SJSA1 (cell line): ENCODE data around the gene MAD1L1. TPM values are rescaled to one million over a fixed set of nuclear protein-coding genes. Genes with fewer than 3 reads are reported as not detected.

ENCODE experiments used
- DNase-seq, 2 experiments: peaks; one replicate each; pipeline ENCODE4 v3.0.0-alpha.2; 2015 to 2020; ENCODE audit warnings: low spot score in 2 of 2, low read depth in 1 of 2
- H3K27ac ChIP-seq: fragments of 250-450 bp; sonication (Bioruptor Pico); 2 replicates; pipeline ENCODE4 v1.5.1; 2020; ENCODE audit warnings: mild to moderate bottlenecking, moderate library complexity
- H3K27me3 ChIP-seq: fragments of 250-450 bp; sonication (Bioruptor Pico); replicated peaks from 2 replicates; pipeline ENCODE4 v1.5.1; 2020; ENCODE audit warnings: mild to moderate bottlenecking, moderate library complexity
- H3K36me3 ChIP-seq: fragments of 250-450 bp; sonication (Bioruptor Pico); 2 replicates; pipeline ENCODE4 v1.5.1; 2020; ENCODE audit warnings: mild to moderate bottlenecking
- H3K4me1 ChIP-seq: fragments of 250-450 bp; sonication (Bioruptor Pico); replicated peaks from 2 replicates; pipeline ENCODE4 v1.6.1; 2021; ENCODE audit warnings: mild to moderate bottlenecking
- H3K4me3 ChIP-seq: fragments of 250-450 bp; sonication (Bioruptor Pico); 2 replicates; pipeline ENCODE4 v1.5.1; 2020; ENCODE audit warnings: mild to moderate bottlenecking
- H3K9me3 ChIP-seq: fragments of 250-450 bp; sonication (Bioruptor Pico); replicated peaks from 2 replicates; pipeline ENCODE4 v1.5.1; 2020; ENCODE audit warnings: mild to moderate bottlenecking
- total RNA-seq: library from RNA; depleted of rRNA; stranded (reverse); fragments of >200 nt; shearing (Covaris generic); gene quantifications from 2 replicates; pipeline ENCODE4 v1.2.3, GENCODE V29; 2014

MAD1L1 gene
- total RNA-seq, 1 experiment from 2014 or later: 44.0 TPM

GRCh38 chr7:1919539-1920265 lies 313.0 kb downstream of the MAD1L1 start:
- Histone ChIP-seq H3K4me1 (no peaks in the 10 kb centered on the region), H3K36me3 (no peaks in the 10 kb centered on the region), H3K9me3 (no peaks in the 10 kb centered on the region), H3K27ac (no peak overlapping the region), H3K27me3 (no peaks in the 10 kb centered on the region), H3K4me3 (no peak overlapping the region)
- DNase-seq: no peak

DNA sequence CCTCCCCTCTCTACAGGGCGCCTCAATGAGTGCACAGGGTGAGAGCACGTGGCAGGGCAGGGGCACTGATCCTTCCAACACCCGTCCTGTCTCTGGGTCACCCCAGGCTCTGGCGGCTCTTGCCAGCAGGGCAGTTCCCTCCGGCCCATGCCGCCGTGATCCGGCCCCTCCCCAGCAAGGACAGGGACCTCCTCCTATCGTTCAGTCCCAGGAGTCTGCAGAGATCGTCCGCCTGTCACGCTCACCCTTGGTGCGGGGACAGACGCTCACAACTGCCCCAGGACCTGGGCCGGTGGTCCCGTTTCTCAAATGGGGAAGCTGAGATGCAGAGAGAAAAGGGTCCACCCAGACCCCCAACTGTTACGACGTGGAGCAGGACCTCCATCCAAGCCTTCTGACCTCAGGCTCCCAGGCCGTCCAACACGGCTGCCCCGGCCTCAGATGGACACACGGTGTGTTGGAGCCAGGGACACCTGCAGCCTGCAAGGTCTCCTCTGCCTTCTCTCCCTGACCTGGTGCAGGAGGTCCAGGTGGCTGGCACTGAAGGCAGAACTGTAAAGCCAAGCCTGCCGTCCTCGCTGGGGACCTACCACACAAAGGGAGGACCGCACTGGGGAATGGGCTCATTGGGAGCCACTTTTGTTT lies 313.7 kb downstream of the MAD1L1 start:
- Histone ChIP-seq H3K27ac (no peak overlapping the region), H3K27me3 (no peaks in the 10 kb centered on the region), H3K4me3 (no peak overlapping the region), H3K9me3 (no peaks in the 10 kb centered on the region), H3K36me3 (no peaks in the 10 kb centered on the region), H3K4me1 (no peaks in the 10 kb centered on the region)
- DNase-seq: no peak

DNA sequence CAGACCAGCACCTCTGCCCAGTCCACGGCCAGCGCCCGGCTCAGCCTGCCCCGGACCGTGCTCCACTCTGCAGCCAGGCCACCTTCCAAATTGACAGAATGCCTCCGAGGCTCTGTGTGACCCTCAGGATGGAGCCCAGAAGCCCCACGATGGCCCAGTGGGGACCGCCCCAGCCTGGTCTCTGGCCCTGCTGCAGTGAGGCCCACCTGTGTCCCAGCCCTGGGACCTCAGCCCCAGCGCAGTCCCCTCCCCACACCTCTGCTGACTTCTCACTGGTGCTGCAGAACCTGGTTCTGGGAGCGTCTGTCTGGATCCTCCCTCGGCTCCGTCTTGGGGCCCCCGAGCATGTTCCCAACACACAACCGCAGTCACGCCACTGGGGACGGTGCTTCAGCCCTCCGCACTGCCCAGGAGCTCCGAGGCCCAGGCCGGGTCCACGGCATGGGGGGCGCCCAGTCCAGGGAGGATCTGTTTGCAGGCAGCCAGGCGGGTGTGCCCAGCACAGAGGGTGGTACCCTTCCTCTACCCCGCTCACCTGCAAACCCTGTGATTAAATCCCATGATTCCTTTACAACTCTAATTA lies 314.6 kb downstream of the MAD1L1 start:
- no peaks in the 10 kb centered on the region for H3K27me3 ChIP-seq
- DNase-seq: no peak
- no peak overlapping the region for H3K4me3 ChIP-seq
- no peaks in the 10 kb centered on the region for H3K36me3 ChIP-seq
- no peaks in the 10 kb centered on the region; the same call in 1 of the 2 replicates for H3K4me1 ChIP-seq
- no peaks in the 10 kb centered on the region for H3K9me3 ChIP-seq
- no peak overlapping the region for H3K27ac ChIP-seq

- Histone ChIP-seq H3K4me3 (no peak overlapping the region), H3K27ac (no peak overlapping the region), H3K36me3 (no peaks in the 10 kb centered on the region), H3K4me1 (peaks cover 7% of the 10 kb centered on the region), H3K9me3 (no peaks in the 10 kb centered on the region), H3K27me3 (no peaks in the 10 kb centered on the region)
- no peak for DNase-seq
These were observed 315.3 kb downstream of the MAD1L1 start for GRCh38 chr7:1917221-1918062.

DNA sequence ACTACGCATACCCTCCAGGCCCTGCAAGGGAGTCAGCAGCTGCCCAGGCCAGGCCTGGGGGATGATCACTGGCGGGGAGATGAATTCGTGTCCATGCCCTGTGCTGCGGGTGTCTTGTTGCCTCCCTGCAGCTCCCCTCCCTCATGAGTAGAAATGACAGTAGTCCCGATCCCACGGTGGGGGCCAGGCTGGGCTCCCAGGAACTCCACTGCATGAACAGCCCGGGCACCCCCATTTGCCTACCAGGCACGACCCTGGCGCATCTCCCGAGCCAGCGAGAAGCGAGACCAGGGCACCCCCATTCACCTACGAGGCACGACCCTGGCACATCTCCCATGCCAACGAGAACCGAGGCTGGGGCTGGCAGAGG lies 316.2 kb downstream of the MAD1L1 start:
- no peak for DNase-seq
- Histone ChIP-seq H3K27me3 (no peaks in the 10 kb centered on the region), H3K9me3 (no peaks in the 10 kb centered on the region), H3K27ac (no peak overlapping the region), H3K36me3 (no peaks in the 10 kb centered on the region), H3K4me1 (peaks cover 11% of the 10 kb centered on the region), H3K4me3 (no peak overlapping the region)

GRCh38 chr7:1915956-1916600 lies 316.7 kb downstream of the MAD1L1 start:
- no peaks in the 10 kb centered on the region for H3K36me3 ChIP-seq
- no peak for DNase-seq
- H3K27me3 ChIP-seq: no peaks in the 10 kb centered on the region

DNA sequence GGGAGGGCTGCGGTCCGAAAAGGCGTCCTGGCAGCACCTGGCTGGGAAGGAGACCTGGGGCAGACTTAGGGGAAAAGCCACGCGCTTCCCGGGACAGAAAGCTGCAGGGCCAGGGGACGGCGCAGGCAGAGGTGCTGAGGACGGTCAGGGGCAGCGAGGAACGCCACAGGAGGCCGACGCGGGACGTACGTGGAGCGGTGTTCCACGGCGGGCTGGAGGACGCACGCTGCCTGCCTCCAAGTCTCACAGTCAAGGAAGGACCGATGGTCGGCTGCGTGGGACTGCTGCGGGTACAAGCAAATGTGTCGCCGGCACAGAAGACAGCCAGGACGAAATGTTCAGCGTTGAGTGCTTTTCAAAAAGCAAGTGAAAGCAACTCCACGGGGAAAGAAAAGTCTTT lies 317.4 kb downstream of the MAD1L1 start:
- no peak for DNase-seq
- Histone ChIP-seq H3K9me3 (no peaks in the 10 kb centered on the region), H3K36me3 (no peaks in the 10 kb centered on the region), H3K4me3 (no peak overlapping the region), H3K27me3 (no peaks in the 10 kb centered on the region), H3K4me1 (peaks cover 11% of the 10 kb centered on the region), H3K27ac (no peak overlapping the region)

More at GRCh38 chr7:1915956-1916600, 316.7 kb downstream of the MAD1L1 start:
- Histone ChIP-seq H3K4me1 (peaks cover 11% of the 10 kb centered on the region), H3K27ac (no peak overlapping the region), H3K4me3 (no peak overlapping the region), H3K9me3 (no peaks in the 10 kb centered on the region)

- DNase-seq: no peak
- Histone ChIP-seq H3K27ac (no peak overlapping the region), H3K4me1 (peaks cover 11% of the 10 kb centered on the region), H3K27me3 (no peaks in the 10 kb centered on the region), H3K9me3 (no peaks in the 10 kb centered on the region), H3K4me3 (no peak overlapping the region), H3K36me3 (no peaks in the 10 kb centered on the region)
These were observed 318.0 kb downstream of the MAD1L1 start for GRCh38 chr7:1914743-1915142.

- no peak for DNase-seq
- H3K4me1 ChIP-seq: peaks cover 11% of the 10 kb centered on the region
- no peaks in the 10 kb centered on the region for H3K36me3 ChIP-seq
- H3K4me3 ChIP-seq: no peak overlapping the region
- H3K27me3 ChIP-seq: no peaks in the 10 kb centered on the region
- no peaks in the 10 kb centered on the region for H3K9me3 ChIP-seq
- H3K27ac ChIP-seq: no peak overlapping the region
These were observed 318.4 kb downstream of the MAD1L1 start for GRCh38 chr7:1914321-1914720.

- Histone ChIP-seq H3K27me3 (no peaks in the 10 kb centered on the region), H3K9me3 (no peaks in the 10 kb centered on the region), H3K4me3 (no peak overlapping the region), H3K36me3 (no peaks in the 10 kb centered on the region), H3K27ac (no peak overlapping the region), H3K4me1 (peaks cover 11% of the 10 kb centered on the region)
- DNase-seq: no peak
These were observed 319.1 kb downstream of the MAD1L1 start for GRCh38 chr7:1913466-1914282.

- no peak overlapping the region for H3K27ac ChIP-seq
- no peaks in the 10 kb centered on the region for H3K9me3 ChIP-seq
- peak; percentile 66 to 88 for DNase-seq
- no peaks in the 10 kb centered on the region for H3K27me3 ChIP-seq
- H3K4me1 ChIP-seq: peaks cover 11% of the 10 kb centered on the region
- no peaks in the 10 kb centered on the region for H3K36me3 ChIP-seq
- H3K4me3 ChIP-seq: no peak overlapping the region
These were observed 319.9 kb downstream of the MAD1L1 start for GRCh38 chr7:1912593-1913465.

DNA sequence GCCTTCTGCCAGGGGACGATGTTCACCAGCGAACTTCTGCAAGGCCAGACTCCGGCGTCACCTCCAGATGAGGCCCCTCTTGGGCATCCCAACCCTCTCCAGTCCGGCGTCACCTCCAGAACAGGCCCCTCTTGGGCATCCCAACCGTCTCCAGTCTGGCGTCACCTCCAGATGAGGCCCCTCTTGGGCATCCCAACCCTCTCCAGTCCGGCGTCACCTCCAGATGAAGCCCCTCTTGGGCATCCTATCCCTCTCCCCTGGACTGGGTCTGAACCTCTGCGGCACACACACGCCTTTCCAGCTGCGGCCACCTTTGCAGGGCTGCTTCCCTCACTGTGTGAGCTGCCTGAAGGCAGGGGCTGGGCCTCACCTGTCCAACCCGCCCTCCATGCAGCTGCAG lies 321.2 kb downstream of the MAD1L1 start:
- no peaks in the 10 kb centered on the region for H3K36me3 ChIP-seq
- H3K4me3 ChIP-seq: no peak overlapping the region
- no peaks in the 10 kb centered on the region for H3K9me3 ChIP-seq
- peaks cover 11% of the 10 kb centered on the region for H3K4me1 ChIP-seq
- no peak for DNase-seq
- no peaks in the 10 kb centered on the region for H3K27me3 ChIP-seq
- no peak overlapping the region for H3K27ac ChIP-seq
